Adrenal gland (tissue), 5 donors: Measurements from ENCODE around the gene KRTAP1-4.
"Not testable (repeated sequence)": the region's sequence is repeated elsewhere in the genome, so short reads cannot be mapped to it uniquely, and the experiment has no call there.

Source experiments
- POLR2A ChIP-seq, 2 donors: fragments of 450-650 bp; IDR thresholded peaks; one replicate each; pipeline ENCODE4 v1.6.1; 2017; ENCODE audit warnings: antibody characterized with exemption in 2 of 2, mild to moderate bottlenecking in 2 of 2, moderate library complexity in 1 of 2
- TF ChIP-seq, protein P1 (sequence below), 6 experiments: fragments of 450-650 bp in 4 of 6; fragments of 200-600 bp in 2 of 6; sonication (generic) in 1 of 6; IDR thresholded peaks; 1 replicate in 5 of 6; 2 replicates in 1 of 6; pipeline versions ENCODE4 v1.5.1 to v1.8.0; 2016 to 2021; ENCODE audit warnings: antibody characterized with exemption in 6 of 6, mild to moderate bottlenecking in 2 of 6, moderate library complexity in 1 of 6
- donor health status: DM: no; HTN: no; CAD: no.

DNA sequence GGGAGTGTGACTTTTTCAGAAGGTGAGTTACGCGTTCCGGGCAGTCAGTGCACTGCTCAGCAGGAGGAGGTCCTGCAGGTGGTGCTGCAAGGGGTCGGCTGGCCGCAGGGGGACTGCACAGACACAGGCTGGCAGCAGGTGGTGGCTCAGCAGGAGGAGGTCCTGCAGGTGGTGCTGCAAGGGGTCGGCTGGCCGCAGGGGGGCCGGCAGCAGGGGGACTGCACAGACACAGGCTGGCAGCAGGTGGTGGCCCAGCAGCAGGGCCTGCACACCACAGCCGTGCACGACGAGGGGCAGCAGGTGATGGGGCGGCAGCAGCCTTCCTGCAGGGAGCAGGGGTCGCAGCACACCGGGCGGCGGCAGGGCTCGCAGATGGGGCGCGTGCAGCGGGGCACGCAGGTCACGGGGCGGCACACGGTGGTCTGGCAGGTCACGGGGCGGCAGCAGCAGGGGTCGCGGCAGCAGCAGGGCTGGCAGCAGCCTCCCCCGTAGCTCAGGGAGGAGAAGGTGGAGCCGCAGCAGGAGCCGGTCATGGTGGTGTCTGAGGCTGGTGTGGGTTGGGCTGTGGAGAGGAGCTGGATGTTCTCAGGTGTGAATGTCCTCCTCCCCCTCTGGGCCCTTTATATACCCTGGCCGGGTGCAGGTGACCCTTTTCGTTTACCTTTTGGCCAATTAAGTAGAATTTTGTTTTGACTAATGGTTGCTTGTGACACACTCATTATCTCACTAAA, 16.9 kb upstream of the KRTAP1-4 start, which contains the start of gene KRTAP2-1:
- TF ChIP-seq, protein P1, sequence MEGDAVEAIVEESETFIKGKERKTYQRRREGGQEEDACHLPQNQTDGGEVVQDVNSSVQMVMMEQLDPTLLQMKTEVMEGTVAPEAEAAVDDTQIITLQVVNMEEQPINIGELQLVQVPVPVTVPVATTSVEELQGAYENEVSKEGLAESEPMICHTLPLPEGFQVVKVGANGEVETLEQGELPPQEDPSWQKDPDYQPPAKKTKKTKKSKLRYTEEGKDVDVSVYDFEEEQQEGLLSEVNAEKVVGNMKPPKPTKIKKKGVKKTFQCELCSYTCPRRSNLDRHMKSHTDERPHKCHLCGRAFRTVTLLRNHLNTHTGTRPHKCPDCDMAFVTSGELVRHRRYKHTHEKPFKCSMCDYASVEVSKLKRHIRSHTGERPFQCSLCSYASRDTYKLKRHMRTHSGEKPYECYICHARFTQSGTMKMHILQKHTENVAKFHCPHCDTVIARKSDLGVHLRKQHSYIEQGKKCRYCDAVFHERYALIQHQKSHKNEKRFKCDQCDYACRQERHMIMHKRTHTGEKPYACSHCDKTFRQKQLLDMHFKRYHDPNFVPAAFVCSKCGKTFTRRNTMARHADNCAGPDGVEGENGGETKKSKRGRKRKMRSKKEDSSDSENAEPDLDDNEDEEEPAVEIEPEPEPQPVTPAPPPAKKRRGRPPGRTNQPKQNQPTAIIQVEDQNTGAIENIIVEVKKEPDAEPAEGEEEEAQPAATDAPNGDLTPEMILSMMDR (IDR thresholded peaks at IDR 0.05) = not testable (repeated sequence)
- not testable (repeated sequence) for TF ChIP-seq POLR2A (IDR thresholded peaks at IDR 0.05)
